PFSK-1 (cell line): ENCODE measurements around the gene WDR44.

Source experiments
- POLR2AphosphoS5 ChIP-seq: IDR thresholded peaks from 2 replicates; pipeline ENCODE4 v1.6.1; 2012; ENCODE audit warnings: low read depth, mild to moderate bottlenecking, control low read depth, low read length, moderate library complexity
- TAF1 ChIP-seq: IDR thresholded peaks from 2 replicates; pipeline ENCODE4 v1.6.1; 2012; ENCODE audit warnings: low read length, control low read depth, borderline replicate concordance; ENCODE audit not compliant: insufficient read depth

DNA sequence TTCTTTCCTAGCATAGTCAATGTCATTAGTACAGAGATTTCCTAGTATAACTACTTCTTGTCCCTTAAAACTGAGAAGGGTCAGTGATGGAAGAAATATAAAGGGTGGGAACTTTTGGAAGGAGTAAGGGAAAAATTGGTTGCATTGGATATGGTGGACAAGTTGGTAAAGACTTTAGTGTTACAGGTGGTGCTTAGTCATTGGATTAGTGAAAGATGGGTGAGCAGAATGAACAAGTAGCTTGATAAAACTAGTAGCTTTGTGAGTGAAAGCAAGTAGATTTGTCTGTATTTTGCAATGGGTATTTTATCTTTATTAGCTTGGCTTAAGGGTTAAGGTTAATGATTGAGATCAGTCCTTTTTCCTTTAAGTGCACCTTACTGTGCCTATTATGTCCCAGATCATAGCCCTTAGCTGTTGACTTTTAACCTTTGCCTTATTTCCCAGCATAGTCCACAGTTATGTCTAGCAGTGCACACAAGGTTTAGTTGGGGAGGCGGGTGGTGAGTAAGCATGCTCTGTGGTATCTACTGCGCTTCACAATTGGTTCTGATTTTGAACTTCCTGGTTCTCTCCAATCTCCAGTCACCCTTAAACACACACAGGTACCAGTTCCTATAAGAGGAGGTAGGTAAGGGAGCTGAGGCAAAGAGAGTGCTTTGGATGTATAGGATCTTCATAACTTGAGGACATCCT is 9.5 kb downstream of the WDR44 start:
- TF ChIP-seq TAF1 = no peak
- TF ChIP-seq POLR2AphosphoS5 = no peak
